H1 (cell line): Measurements from ENCODE around the gene AGBL4. TPM values are rescaled to one million over a fixed set of nuclear protein-coding genes. Genes with fewer than 3 reads are reported as not detected.

ENCODE experiments used
- CTCF ChIA-PET: fragments of 300-600 bp; sonication (Branson Sonifier 250); formaldehyde crosslinking; loops from one replicate; lab custom pipeline; 2021; ENCODE audit not compliant: partially characterized antibody; lab: Charles Lee
- POLR2A ChIA-PET: fragments of 300-600 bp; sonication (Branson Sonifier 250); formaldehyde crosslinking; loops from one replicate; lab custom pipeline; 2021; ENCODE audit warnings: inconsistent platforms; ENCODE audit not compliant: partially characterized antibody; lab: Charles Lee
- DNase-seq, 2 experiments: peaks; one replicate each; pipeline versions ENCODE4 v3.0.0 to v3.0.0-alpha.2; 2010 to 2022; ENCODE audit warnings: low spot score in 2 of 2, low read depth in 1 of 2, mixed read lengths in 1 of 2
- FAIRE-seq: peaks from 2 replicates; lab custom pipeline; 2011; peaks lifted over from hg19 to GRCh38; lab: Jason Lieb, UNC
- H2AFZ ChIP-seq: 2 replicates; pipeline ENCODE4 v1.8.1; 2012; ENCODE audit warnings: low read length, inconsistent platforms
- H2AK5ac ChIP-seq: 2 replicates; pipeline ENCODE4 v1.6.1; 2013; ENCODE audit warnings: low read depth, low read length
- H2BK120ac ChIP-seq: replicated peaks from 2 replicates; pipeline ENCODE3; 2013; ENCODE audit warnings: low read depth, low read length, inconsistent platforms
- H2BK12ac ChIP-seq: 2 replicates; pipeline ENCODE4 v1.6.1; 2013; ENCODE audit warnings: low read depth, low read length
- H2BK15ac ChIP-seq: 2 replicates; pipeline ENCODE4 v1.6.1; 2013; ENCODE audit warnings: low read length
- H2BK20ac ChIP-seq: 2 replicates; pipeline ENCODE4 v1.6.1; 2013; ENCODE audit warnings: low read length
- H2BK5ac ChIP-seq: 2 replicates; pipeline ENCODE4 v1.6.1; 2013; ENCODE audit warnings: low read depth, low read length
- H3K14ac ChIP-seq: 2 replicates; pipeline ENCODE4 v1.6.1; 2013; ENCODE audit warnings: inconsistent platforms; ENCODE audit not compliant: insufficient read length
- H3K18ac ChIP-seq: 2 replicates; pipeline ENCODE4 v1.6.1; 2013; ENCODE audit warnings: low read length; ENCODE audit errors: extremely low read depth
- H3K23ac ChIP-seq: 2 replicates; pipeline ENCODE4 v1.6.1; 2013; ENCODE audit warnings: inconsistent platforms; ENCODE audit not compliant: insufficient read length
- H3K23me2 ChIP-seq: 2 replicates; pipeline ENCODE4 v1.6.1; 2013; ENCODE audit warnings: low read depth, low read length
- H3K27ac ChIP-seq: 2 replicates; pipeline ENCODE4 v1.6.1; 2011; ENCODE audit warnings: low read depth, low read length, inconsistent platforms
- H3K27me3 ChIP-seq, 4 experiments: replicated peaks in 1 of 4; 1 replicate in 1 of 4; 2 replicates in 3 of 4; pipeline versions ENCODE4 v1.6.1 to v1.8.1; 2011 to 2013; ENCODE audit warnings: low read length in 3 of 4, mild to moderate bottlenecking in 3 of 4, inconsistent platforms in 2 of 4, mixed read lengths in 2 of 4, moderate library complexity in 1 of 4; ENCODE audit not compliant: control insufficient read depth in 3 of 4, insufficient read depth in 3 of 4; ENCODE audit errors: extremely low read depth in 1 of 4
- H3K36me3 ChIP-seq, 4 experiments: 2 replicates each; pipeline versions ENCODE4 v1.6.1 to v1.8.1; 2011 to 2013; ENCODE audit warnings: mild to moderate bottlenecking in 4 of 4, low read length in 3 of 4, moderate library complexity in 2 of 4, control low read depth in 1 of 4, inconsistent platforms in 1 of 4; ENCODE audit not compliant: insufficient read depth in 4 of 4, control insufficient read depth in 2 of 4
- H3K4ac ChIP-seq: replicated peaks from 2 replicates; pipeline ENCODE3; 2013; ENCODE audit warnings: low read length, low read depth, mixed read lengths, inconsistent platforms; ENCODE audit not compliant: insufficient read length
- H3K4me1 ChIP-seq, 4 experiments: replicated peaks in 1 of 4; 1 replicate in 1 of 4; 2 replicates in 3 of 4; pipeline versions ENCODE4 v1.6.1 to v1.8.1; 2011 to 2013; ENCODE audit warnings: low read length in 3 of 4, inconsistent platforms in 2 of 4, mixed read lengths in 1 of 4; ENCODE audit not compliant: insufficient read depth in 4 of 4, control insufficient read depth in 3 of 4
- H3K4me2 ChIP-seq, 2 experiments: 2 replicates each; pipeline versions ENCODE4 v1.6.1 to v1.8.1; 2011 to 2013; ENCODE audit warnings: low read depth in 2 of 2, low read length in 2 of 2, control low read depth in 1 of 2, inconsistent platforms in 1 of 2, mild to moderate bottlenecking in 1 of 2; ENCODE audit not compliant: insufficient read depth in 1 of 2
- H3K4me3 ChIP-seq, 4 experiments: fragments of 200-600, 300-600 bp in 1 of 4; sonication (generic), shearing (Covaris generic), sonication (Bioruptor Twin) in 1 of 4; 2 replicates each; pipeline versions ENCODE4 v1.5.1 to v1.8.1; 2011 to 2016; ENCODE audit warnings: low read length in 4 of 4, low read depth in 3 of 4, control low read depth in 2 of 4, inconsistent platforms in 2 of 4, mild to moderate bottlenecking in 2 of 4, mixed read lengths in 1 of 4, moderate library complexity in 1 of 4; ENCODE audit not compliant: insufficient read depth in 2 of 4; ENCODE audit errors: extremely low read depth in 1 of 4
- H3K56ac ChIP-seq: replicated peaks from 2 replicates; pipeline ENCODE3; 2013; ENCODE audit warnings: low read depth, mild to moderate bottlenecking, mixed read lengths, low read length, inconsistent platforms; ENCODE audit not compliant: insufficient read length
- H3K79me1 ChIP-seq: 2 replicates; pipeline ENCODE4 v1.6.1; 2013; ENCODE audit warnings: low read depth, low read length, control low read depth
- H3K79me2 ChIP-seq, 2 experiments: 2 replicates each; pipeline versions ENCODE4 v1.6.1 to v1.8.1; 2012 to 2013; ENCODE audit warnings: low read length in 2 of 2, mild to moderate bottlenecking in 2 of 2, inconsistent platforms in 1 of 2; ENCODE audit not compliant: insufficient read depth in 2 of 2, control insufficient read depth in 1 of 2
- H3K9ac ChIP-seq, 4 experiments: replicated peaks in 1 of 4; 1 replicate in 1 of 4; 2 replicates in 3 of 4; pipeline versions ENCODE4 v1.6.1 to v1.8.1; 2011 to 2013; ENCODE audit warnings: low read depth in 3 of 4, low read length in 3 of 4, control low read depth in 2 of 4, mild to moderate bottlenecking in 2 of 4, moderate library complexity in 2 of 4, inconsistent platforms in 1 of 4; ENCODE audit errors: extremely low read depth in 1 of 4
- H3K9me3 ChIP-seq, 2 experiments: 2 replicates each; pipeline versions ENCODE4 v1.6.1 to v1.8.1; 2012 to 2013; ENCODE audit warnings: mild to moderate bottlenecking in 2 of 2, moderate library complexity in 2 of 2, control low read depth in 1 of 2, inconsistent platforms in 1 of 2, low read depth in 1 of 2, low read length in 1 of 2, mixed read lengths in 1 of 2; ENCODE audit not compliant: insufficient read depth in 2 of 2
- H4K20me1 ChIP-seq, 2 experiments: replicated peaks in 1 of 2; 2 replicates each; pipeline versions ENCODE3 to v1.8.1; 2011 to 2013; ENCODE audit warnings: inconsistent platforms in 2 of 2, low read length in 2 of 2, mild to moderate bottlenecking in 1 of 2; ENCODE audit not compliant: insufficient read depth in 2 of 2, control insufficient read depth in 1 of 2
- H4K5ac ChIP-seq: 2 replicates; pipeline ENCODE4 v1.6.1; 2013; ENCODE audit warnings: low read length, low read depth, mixed read lengths, inconsistent platforms; ENCODE audit not compliant: insufficient read length
- H4K8ac ChIP-seq: 2 replicates; pipeline ENCODE4 v1.8.0; 2013; ENCODE audit warnings: mild to moderate bottlenecking, moderate library complexity, low read length, inconsistent platforms; ENCODE audit not compliant: insufficient read depth; ENCODE audit errors: extremely low read depth
- H4K91ac ChIP-seq: replicated peaks from 2 replicates; pipeline ENCODE3; 2013; ENCODE audit warnings: low read length, mixed read lengths, inconsistent platforms; ENCODE audit not compliant: insufficient read length
- ASH2L ChIP-seq: fragments of 200-600, 300-600 bp; sonication (generic); IDR thresholded peaks from one replicate; pipeline ENCODE4 v1.7.1; 2017; ENCODE audit warnings: low read length
- CBX5 ChIP-seq: fragments of 300-800, 300-1000 bp; sonication (generic); IDR thresholded peaks from 2 replicates; pipeline ENCODE4 v1.7.1; 2016; ENCODE audit warnings: antibody characterized with exemption, low read length, low read depth
- CEBPB ChIP-seq: IDR thresholded peaks from 2 replicates; pipeline ENCODE4 v1.6.1; 2012; ENCODE audit warnings: low read depth, low read length
- CHD2 ChIP-seq: IDR thresholded peaks from 2 replicates; pipeline ENCODE4 v1.6.1; 2012; ENCODE audit warnings: low read length, improper control_type of control experiment
- CTBP2 ChIP-seq: IDR thresholded peaks from 2 replicates; pipeline ENCODE4 v1.7.0; 2011; ENCODE audit warnings: borderline replicate concordance, mild to moderate bottlenecking, moderate library complexity, mixed read lengths, low read length; ENCODE audit not compliant: insufficient read depth, insufficient read length
- EP300 ChIP-seq, 2 experiments: IDR thresholded peaks; 1 replicate in 1 of 2; 2 replicates in 1 of 2; pipeline ENCODE4 v1.6.1; 2011 to 2012; ENCODE audit warnings: low read depth in 2 of 2, low read length in 2 of 2, mild to moderate bottlenecking in 2 of 2, borderline replicate concordance in 1 of 2, inconsistent platforms in 1 of 2, moderate library complexity in 1 of 2
- HDAC6 ChIP-seq: IDR thresholded peaks from one replicate; pipeline ENCODE4 v1.7.1; 2012; ENCODE audit warnings: low read depth, mild to moderate bottlenecking, inconsistent platforms, low read length, moderate library complexity
- JUN ChIP-seq: IDR thresholded peaks from 2 replicates; pipeline ENCODE4 v1.6.1; 2011; ENCODE audit warnings: low read depth, mild to moderate bottlenecking, improper control_type of control experiment, low read length
- KDM1A ChIP-seq: fragments of 200-600, 300-600 bp; sonication (generic); IDR thresholded peaks from 2 replicates; pipeline ENCODE4 v1.7.1; 2016; ENCODE audit warnings: mild to moderate bottlenecking, low read length, borderline replicate concordance
- KDM4A ChIP-seq: IDR thresholded peaks from one replicate; pipeline ENCODE4 v1.7.1; 2012; ENCODE audit warnings: low read depth, mild to moderate bottlenecking, moderate library complexity, low read length, inconsistent platforms; ENCODE audit not compliant: severe bottlenecking
- SIN3A ChIP-seq, 2 experiments: IDR thresholded peaks in 1 of 2; conservative IDR thresholded peaks in 1 of 2; 2 replicates each; pipeline ENCODE4 v1.6.1; 2011 to 2012; ENCODE audit warnings: low read length in 2 of 2, improper control_type of control experiment in 1 of 2, low read depth in 1 of 2, mild to moderate bottlenecking in 1 of 2
- TAF7 ChIP-seq: optimal IDR thresholded peaks from 2 replicates; pipeline ENCODE3; 2011; ENCODE audit warnings: low read depth, mild to moderate bottlenecking, inconsistent platforms, low read length, moderate library complexity, borderline replicate concordance
- WGBS, 2 experiments: shearing (Covaris generic) in 1 of 2; methylation state at CpG; one replicate each; pipeline versions ENCODE4 v1.1.6 to v1.1.7; 2013 to 2015; ENCODE audit warnings: low lambda C conversion rate in 2 of 2, mixed read lengths in 2 of 2, inconsistent platforms in 1 of 2, low coverage in 1 of 2, missing lambda C conversion rate in 1 of 2; ENCODE audit not compliant: insufficient replicate concordance in 2 of 2, insufficient coverage in 1 of 2, insufficient read length in 1 of 2; ENCODE audit errors: extremely low coverage in 1 of 2, missing lambda C conversion rate in 1 of 2; 5-methylcytosine and 5-hydroxymethylcytosine counted together
- polyA plus RNA-seq, 7 experiments: library from polyadenylated mRNA; depleted of rRNA in 3 of 7; stranded (reverse) in 5 of 7; unstranded in 2 of 7; fragments of >200 nt in 5 of 7; fragments of 200-250 nt in 2 of 7; gene quantifications; 1 replicate in 5 of 7; 2 replicates in 1 of 7; 4 replicates in 1 of 7; pipeline versions ENCODE4 v1.2.1 to v1.2.3, GENCODE V29; 2011 to 2013; ENCODE audit warnings: missing spikeins in 2 of 7, mixed read lengths in 2 of 7
- total RNA-seq: library from RNA; stranded (reverse); fragmentation: NEBNext Ultra II Directional; extraction: Animal tissue kit (Norgen Biotek cat#: 25700); gene quantifications from 2 replicates; pipeline ENCODE4 v1.2.1, GENCODE V29; 2021

The AGBL4 gene
- total and polyA plus RNA-seq, 2 of the 8 experiments (the other 6 are each of a cell fraction or from before 2014, with no cell fraction given): 0.41 to 0.45 TPM

- H3K14ac ChIP-seq: no peak overlapping the region
- WGBS, 2 experiments: 88% methylated on average over 1 of the region's 1 CpG; no CpG with 5 or more reads in 1 of the 2 experiments
- H4K91ac ChIP-seq: no peak overlapping the region
- no peak overlapping the region for H3K18ac ChIP-seq
- H2AK5ac ChIP-seq: no peak overlapping the region
- H3K36me3 ChIP-seq: peaks cover 0 to 7% (median 0%) of the 10 kb centered on the region in 4 experiments; a peak in 1 of 8 replicates
- peaks cover 2% of the 10 kb centered on the region; the same call in 1 of the 2 replicates for H3K79me1 ChIP-seq
- H2BK12ac ChIP-seq: no peak overlapping the region
- no peak overlapping the region for H3K4me3 ChIP-seq
- H3K79me2 ChIP-seq: peaks cover 0 to 3% of the 10 kb centered on the region in 2 experiments; a peak in 1 of 4 replicates
- no peaks in the 10 kb centered on the region for H4K20me1 ChIP-seq
- H3K27me3 ChIP-seq: no peaks in the 10 kb centered on the region
- H3K4me2 ChIP-seq: no peak overlapping the region
- peaks cover 12% of the 10 kb centered on the region; the same call in 1 of the 2 replicates for H3K23me2 ChIP-seq
- H4K5ac ChIP-seq: no peak overlapping the region
- H3K4ac ChIP-seq: no peak overlapping the region
- H3K27ac ChIP-seq: no peak overlapping the region
- H3K9ac ChIP-seq: no peak overlapping the region
- ChIA-PET CTCF (interaction anchor here (1.0 to 2.4 kb wide), 3 partner anchors 12 to 93 kb away, joined by 4 to 7 read pairs (median 4); no protein-coding TSS in a partner anchor), POLR2A (interaction anchor here (1.3 kb wide), 1 partner anchor 8 kb away, joined by 3 read pairs; no protein-coding TSS in a partner anchor)
- no peak overlapping the region for H3K56ac ChIP-seq
- no peak overlapping the region for H2BK5ac ChIP-seq
- peaks cover 0 to 4% (median 2%) of the 10 kb centered on the region in 4 experiments; a peak in 2 of 7 replicates for H3K4me1 ChIP-seq
- H3K23ac ChIP-seq: no peak overlapping the region
- no peaks in the 10 kb centered on the region for H3K9me3 ChIP-seq
- H4K8ac ChIP-seq: no peak overlapping the region
- no peak overlapping the region for H2BK15ac ChIP-seq
- DNase-seq: no peak
- no peak overlapping the region for H2BK20ac ChIP-seq
- no peak overlapping the region for H2AFZ ChIP-seq
- no peak for FAIRE-seq
- no peak overlapping the region for H2BK120ac ChIP-seq
- TF ChIP-seq HDAC6: no peak
- TF ChIP-seq SIN3A (conservative IDR thresholded peaks at IDR 0.05 in 1 of 2, IDR thresholded peaks at IDR 0.05 in 1 of 2; ENCODE audit: low read depth in 1 of 2, low read length in 2 of 2): no peak
- TF ChIP-seq JUN: no peak
- TF ChIP-seq EP300 (IDR thresholded peaks at IDR 0.05; ENCODE audit: borderline replicate concordance in 1 of 2, low read depth in 2 of 2, low read length in 2 of 2): no peak
- TF ChIP-seq CBX5: no peak
- TF ChIP-seq CHD2: no peak
- TF ChIP-seq ASH2L: no peak
- no peak for TF ChIP-seq CEBPB
- TF ChIP-seq KDM4A: no peak
- TF ChIP-seq TAF7: no peak
- TF ChIP-seq CTBP2: no peak
- no peak for TF ChIP-seq KDM1A
These were observed 1250.6 kb downstream of the AGBL4 start for GRCh38 chr1:48773133-48773532.
